ENCODE results near the gene APLP2.

DNA sequence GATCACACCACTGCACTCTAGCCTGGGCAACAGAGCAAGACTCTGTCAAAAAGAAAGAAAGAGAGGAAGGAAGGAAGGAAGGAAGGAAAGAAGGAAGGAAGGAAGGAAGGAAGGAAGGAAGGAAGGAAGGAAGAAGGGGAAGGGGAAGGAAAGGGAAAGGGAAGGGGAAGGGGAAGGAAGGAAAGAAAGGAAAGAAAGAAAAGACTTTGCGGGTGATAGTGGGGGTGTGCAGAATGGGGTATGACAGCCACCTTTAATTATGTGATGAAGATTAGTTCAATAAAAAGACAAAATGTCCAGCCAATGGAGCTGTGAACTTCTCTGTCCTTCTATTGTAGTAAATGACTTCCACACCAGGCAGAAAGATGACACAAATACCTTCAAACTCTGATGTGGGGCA lies 8.7 kb upstream of the APLP2 start:
- TF ChIP-seq, protein P1, sequence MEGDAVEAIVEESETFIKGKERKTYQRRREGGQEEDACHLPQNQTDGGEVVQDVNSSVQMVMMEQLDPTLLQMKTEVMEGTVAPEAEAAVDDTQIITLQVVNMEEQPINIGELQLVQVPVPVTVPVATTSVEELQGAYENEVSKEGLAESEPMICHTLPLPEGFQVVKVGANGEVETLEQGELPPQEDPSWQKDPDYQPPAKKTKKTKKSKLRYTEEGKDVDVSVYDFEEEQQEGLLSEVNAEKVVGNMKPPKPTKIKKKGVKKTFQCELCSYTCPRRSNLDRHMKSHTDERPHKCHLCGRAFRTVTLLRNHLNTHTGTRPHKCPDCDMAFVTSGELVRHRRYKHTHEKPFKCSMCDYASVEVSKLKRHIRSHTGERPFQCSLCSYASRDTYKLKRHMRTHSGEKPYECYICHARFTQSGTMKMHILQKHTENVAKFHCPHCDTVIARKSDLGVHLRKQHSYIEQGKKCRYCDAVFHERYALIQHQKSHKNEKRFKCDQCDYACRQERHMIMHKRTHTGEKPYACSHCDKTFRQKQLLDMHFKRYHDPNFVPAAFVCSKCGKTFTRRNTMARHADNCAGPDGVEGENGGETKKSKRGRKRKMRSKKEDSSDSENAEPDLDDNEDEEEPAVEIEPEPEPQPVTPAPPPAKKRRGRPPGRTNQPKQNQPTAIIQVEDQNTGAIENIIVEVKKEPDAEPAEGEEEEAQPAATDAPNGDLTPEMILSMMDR (IDR thresholded peaks at IDR 0.05; ENCODE audit: borderline replicate concordance, extremely low read depth, low read length, poor library complexity, severe bottlenecking) = no peak
- no peak for TF ChIP-seq EZH2 (IDR thresholded peaks at IDR 0.05; ENCODE audit: borderline replicate concordance, low read depth, low read length, severe bottlenecking)

Data from DND-41 (cell line).